NT2/D1 (cell line): ENCODE data around the gene EIF2S1.

Experiments
- SUZ12 ChIP-seq: IDR thresholded peaks from 2 replicates; pipeline ENCODE4 v1.6.1; 2011; ENCODE audit not compliant: insufficient read length, insufficient read depth; ENCODE audit errors: extremely low read depth
- ZNF274 ChIP-seq: IDR thresholded peaks from 2 replicates; pipeline ENCODE4 v1.6.1; 2011; ENCODE audit warnings: mild to moderate bottlenecking, low read depth, low read length

GRCh38 chr14:67400434-67400833 lies 40.3 kb downstream of the EIF2S1 start:
- TF ChIP-seq ZNF274 (no peak), SUZ12 (no peak)
